Left renal cortex interstitium (tissue), 4 donors: ENCODE measurements around the gene KLC4. TPM values are rescaled to one million over a fixed set of nuclear protein-coding genes. Genes with fewer than 3 reads are reported as not detected.
"Not testable (repeated sequence)": the region's sequence is repeated elsewhere in the genome, so short reads cannot be mapped to it uniquely, and the experiment has no call there.

ENCODE experiments used
- DNase-seq, 4 donors: peaks; one replicate each; pipeline ENCODE4 v3.0.0-alpha.2; 2013; ENCODE audit warnings: low read depth in 4 of 4, low spot score in 2 of 4, missing footprints in 1 of 4
- polyA plus RNA-seq, 4 donors: library from polyadenylated mRNA; unstranded; fragments of 120-200 nt; gene quantifications; one replicate each; pipeline ENCODE4 v1.2.1, GENCODE V29; 2013; ENCODE audit not compliant: insufficient read length in 4 of 4

The KLC4 gene
- polyA plus RNA-seq, 4 donors, result 50.0 to 80.0 (median 65.7) TPM

GRCh38 chr6:43090559-43090956 lies 31.1 kb downstream of the KLC4 start:
- no peak for DNase-seq

GRCh38 chr6:43091020-43091419 lies 31.6 kb downstream of the KLC4 start:
- DNase-seq, result no peak

GRCh38 chr6:43091436-43091991 lies 32.1 kb downstream of the KLC4 start:
- no peak for DNase-seq

GRCh38 chr6:43092635-43093034 lies 33.2 kb downstream of the KLC4 start:
- DNase-seq, result no peak

- DNase-seq, result no peak
Measured at GRCh38 chr6:43093436-43094289, 34.2 kb downstream of the KLC4 start.

GRCh38 chr6:43095939-43096338 lies 36.5 kb downstream of the KLC4 start:
- DNase-seq, result no peak

- no peak for DNase-seq
Measured at GRCh38 chr6:43096451-43097097, 37.1 kb downstream of the KLC4 start.

- no peak for DNase-seq
Measured at GRCh38 chr6:43097098-43097489, 37.7 kb downstream of the KLC4 start.

GRCh38 chr6:43097502-43097901 lies 38.1 kb downstream of the KLC4 start:
- no peak for DNase-seq

- DNase-seq, result no peak
Measured at GRCh38 chr6:43101497-43101896, 42.1 kb downstream of the KLC4 start.

GRCh38 chr6:43103253-43103876 lies 43.9 kb downstream of the KLC4 start:
- no peak for DNase-seq

GRCh38 chr6:43105538-43106222 lies 46.2 kb downstream of the KLC4 start:
- DNase-seq, result no peak

- DNase-seq, result no peak
Measured at GRCh38 chr6:43107344-43108062, 48.1 kb downstream of the KLC4 start.

- DNase-seq, result no peak
Measured at GRCh38 chr6:43113431-43114260, 54.2 kb downstream of the KLC4 start.

- DNase-seq, result no peak
Measured at GRCh38 chr6:43115365-43115764, 55.9 kb downstream of the KLC4 start.

GRCh38 chr6:43117466-43117865 lies 58.0 kb downstream of the KLC4 start:
- DNase-seq, result not testable (repeated sequence)

- DNase-seq, result no peak
Measured at GRCh38 chr6:43119482-43119881, 60.1 kb downstream of the KLC4 start.

- DNase-seq, result no peak
Measured at GRCh38 chr6:43120101-43120763, 60.8 kb downstream of the KLC4 start.
